ENCODE measurements around the gene TPBGL. TPM values are rescaled to one million over a fixed set of nuclear protein-coding genes. Genes with fewer than 3 reads are reported as not detected.

The TPBGL gene, protein sequence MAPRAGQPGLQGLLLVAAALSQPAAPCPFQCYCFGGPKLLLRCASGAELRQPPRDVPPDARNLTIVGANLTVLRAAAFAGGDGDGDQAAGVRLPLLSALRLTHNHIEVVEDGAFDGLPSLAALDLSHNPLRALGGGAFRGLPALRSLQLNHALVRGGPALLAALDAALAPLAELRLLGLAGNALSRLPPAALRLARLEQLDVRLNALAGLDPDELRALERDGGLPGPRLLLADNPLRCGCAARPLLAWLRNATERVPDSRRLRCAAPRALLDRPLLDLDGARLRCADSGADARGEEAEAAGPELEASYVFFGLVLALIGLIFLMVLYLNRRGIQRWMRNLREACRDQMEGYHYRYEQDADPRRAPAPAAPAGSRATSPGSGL
- total RNA-seq: not detected in 2 replicates
- not detected in 2 replicates for polyA plus RNA-seq
- not detected in 2 replicates for polyA plus RNA-seq (2011; cell fraction: cytosol; rRNA removed)
- not detected in 2 replicates for polyA plus RNA-seq (2011; cell fraction: nucleus; rRNA removed)
- polyA plus RNA-seq (2012): 0.07 and 0.11 TPM in 2 replicates
- polyA minus RNA-seq: not detected in 2 replicates
- not detected for polyA minus RNA-seq (2011; cell fraction: cytosol; rRNA and poly(A)+ RNA removed)
- polyA minus RNA-seq (2011; cell fraction: nucleus; rRNA and poly(A)+ RNA removed): not detected in 2 replicates
- Bru-seq, nascent RNA: not detected
- not detected for BruChase-seq, experiment 1, labeled RNA remaining after a 6-hour chase
- BruChase-seq, experiment 2, labeled RNA remaining after a 2-hour chase: not detected
- long read RNA-seq: 0 reads

DNA sequence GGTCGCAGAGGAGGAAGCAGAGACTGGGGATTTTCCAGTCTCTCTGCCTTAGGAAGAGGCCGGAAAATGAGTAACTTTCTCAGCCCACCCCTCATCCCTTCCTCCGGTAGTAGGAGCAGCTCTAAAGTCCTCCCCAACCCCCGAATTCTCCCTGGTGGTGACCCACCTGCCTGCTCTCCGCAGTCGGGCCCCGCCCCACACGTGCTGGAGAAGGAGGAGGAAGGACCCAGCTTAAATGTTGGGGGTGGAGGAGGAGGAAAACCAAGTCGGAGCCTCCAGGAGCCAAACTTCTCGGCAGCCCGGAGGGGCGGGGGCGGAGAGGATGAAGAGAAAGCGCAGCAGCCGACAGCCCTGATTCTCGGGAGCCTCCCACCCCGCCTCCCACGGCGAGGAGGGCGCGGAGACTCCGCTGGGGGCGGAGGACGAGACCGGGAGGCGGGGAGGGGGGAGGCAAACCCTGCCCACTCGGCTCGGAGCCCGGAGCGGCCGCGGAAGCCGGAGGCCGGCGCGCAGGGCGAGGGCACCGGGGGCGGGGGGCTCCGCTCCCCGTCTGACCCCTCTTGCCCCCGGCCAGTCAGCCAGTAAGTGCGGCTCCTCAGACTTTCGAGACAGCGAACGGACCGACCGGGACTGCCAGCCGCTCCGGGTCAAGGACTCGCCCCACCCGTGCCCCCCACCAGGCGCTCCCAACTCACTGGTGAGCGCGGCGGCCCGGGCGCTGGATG, at the start of gene TPBGL:
Gene TPBGL, plus strand, starts transcription at position 464 of the 725 bp plus-strand sequence. CDS start 276 bp downstream, outside the sequence.
- DNase-seq (ENCODE audit: low read depth, low spot score) (no peak), FAIRE-seq (no peak)
- Histone ChIP-seq H4K20me1 (replicated peaks; ENCODE audit: control insufficient read depth, extremely low read depth, insufficient read depth, low read length) (no peaks in the 10 kb centered on the region), H3K36me3 (ENCODE audit: control insufficient read depth in 2 of 2, extremely low read depth in 1 of 2, insufficient read depth in 2 of 2, low read length in 2 of 2) (no peaks in the 10 kb centered on the region), H3K27me3 (ENCODE audit: control insufficient read depth in 2 of 2, insufficient read depth in 2 of 2, low read length in 2 of 2) (peaks cover 46 to 51% of the 10 kb centered on the region in 2 experiments), H3K9ac (replicated peaks; ENCODE audit: extremely low read depth, insufficient read depth, low read length) (no peak within 1 kb of the TSS), H3K9me3 (replicated peaks; ENCODE audit: control insufficient read depth, insufficient read depth, low read length) (no peaks in the 10 kb centered on the region), H3K9me1 (replicated peaks; ENCODE audit: control insufficient read depth, extremely low read depth, insufficient read depth, low read length) (no peaks in the 10 kb centered on the region), H3K4me2 (ENCODE audit: insufficient read depth, low read length) (peak within 1 kb of the TSS; percentile 43), H3K27ac (ENCODE audit: insufficient read depth, low read depth, low read length) (no peak within 1 kb of the TSS), H3K79me2 (ENCODE audit: control insufficient read depth, insufficient read depth, low read length) (no peaks in the 10 kb centered on the region), H2AFZ (ENCODE audit: low read depth, low read length) (peak within 1 kb of the TSS; percentile 45), H3K4me3 (replicated peaks in 1 of 3; ENCODE audit: insufficient read depth in 1 of 3, low read depth in 1 of 3, low read length in 3 of 3) (peak within 1 kb of the TSS in 2 of 3 experiments; percentile 4 to 16), H3K4me1 (ENCODE audit: control insufficient read depth, extremely low read depth, insufficient read depth, low read length) (peaks cover 7% of the 10 kb centered on the region)
- dilution Hi-C loops (cut with MboI; ENCODE audit: extremely low pct_ligation_motif_present, low sequenced_read_pairs) (no loop called here), intact Hi-C loops (cut with micrococcal nuclease) (loop anchor here (1.0 to 2.0 kb wide), 3 partner anchors 26 to 312 kb away; no protein-coding TSS in a partner anchor)
- ChIA-PET CTCF (interaction anchor here (0.6 to 9.6 kb wide), 25 partner anchors 7 to 555 kb away, joined by 3 to 240 read pairs (median 9); no protein-coding TSS in a partner anchor), POLR2A (no interaction called here)
- no peak for TF ChIP-seq GATA2 (IDR thresholded peaks at IDR 0.05; ENCODE audit: insufficient read depth, insufficient read length, low read depth, low read length)
- peak; percentile 80 for TF ChIP-seq EZH2 (IDR thresholded peaks at IDR 0.05; ENCODE audit: borderline replicate concordance, low read depth, low read length, severe bottlenecking)
- no TSS peak for BruUV-seq (replicated peaks)

DNA sequence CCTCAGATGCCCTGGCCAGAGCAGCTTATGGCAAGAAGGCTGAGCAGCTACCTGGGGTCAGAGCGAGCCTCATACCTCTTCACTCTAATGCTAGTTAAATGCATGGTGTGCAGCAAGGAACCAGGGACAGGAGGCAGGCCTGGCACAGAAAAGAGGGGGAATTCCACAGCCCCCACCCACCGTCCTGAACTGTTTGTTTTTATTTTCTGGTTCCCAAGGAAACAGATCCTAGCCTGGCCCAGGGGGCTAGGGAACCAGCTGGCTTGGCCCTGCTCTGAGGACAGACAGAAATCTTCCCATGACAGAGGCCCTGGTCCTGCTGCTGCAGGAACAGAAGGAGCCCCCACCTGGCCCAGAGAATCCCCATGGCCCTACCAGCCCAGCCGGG, 49.2 kb upstream of the TPBGL start:
- no peak overlapping the region for H3K9ac ChIP-seq (replicated peaks; ENCODE audit: extremely low read depth, insufficient read depth, low read length)
- H3K27me3 ChIP-seq (ENCODE audit: control insufficient read depth in 2 of 2, insufficient read depth in 2 of 2, low read length in 2 of 2): peaks cover 0 to 2% of the 10 kb centered on the region in 2 experiments
- no peak overlapping the region for H3K4me3 ChIP-seq (replicated peaks in 1 of 3; ENCODE audit: insufficient read depth in 1 of 3, low read depth in 1 of 3, low read length in 3 of 3)
- DNase-seq (ENCODE audit: low read depth, low spot score) (peak; percentile 49), FAIRE-seq (no peak)
- H3K36me3 ChIP-seq (ENCODE audit: control insufficient read depth in 2 of 2, extremely low read depth in 1 of 2, insufficient read depth in 2 of 2, low read length in 2 of 2): no peaks in the 10 kb centered on the region
- no peaks in the 10 kb centered on the region for H3K79me2 ChIP-seq (ENCODE audit: control insufficient read depth, insufficient read depth, low read length)
- no peaks in the 10 kb centered on the region for H3K9me1 ChIP-seq (replicated peaks; ENCODE audit: control insufficient read depth, extremely low read depth, insufficient read depth, low read length)
- no peak overlapping the region for H3K4me2 ChIP-seq (ENCODE audit: insufficient read depth, low read length)
- TF ChIP-seq, protein P1, sequence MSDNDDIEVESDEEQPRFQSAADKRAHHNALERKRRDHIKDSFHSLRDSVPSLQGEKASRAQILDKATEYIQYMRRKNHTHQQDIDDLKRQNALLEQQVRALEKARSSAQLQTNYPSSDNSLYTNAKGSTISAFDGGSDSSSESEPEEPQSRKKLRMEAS (IDR thresholded peaks at IDR 0.05; ENCODE audit: insufficient read depth, insufficient read length): no peak
- TF ChIP-seq MYC (IDR thresholded peaks at IDR 0.05; ENCODE audit: low read depth, low read length) (no peak), GATA2 (IDR thresholded peaks at IDR 0.05; ENCODE audit: insufficient read depth, insufficient read length, low read depth, low read length) (no peak), FOS (IDR thresholded peaks at IDR 0.05; ENCODE audit: borderline replicate concordance, insufficient read depth, low read length) (no peak), JUN (IDR thresholded peaks at IDR 0.05; ENCODE audit: borderline replicate concordance, insufficient read depth, insufficient read length, low read depth) (no peak), POLR2A (IDR thresholded peaks at IDR 0.05; ENCODE audit: low read depth, low read length) (no peak), EZH2 (IDR thresholded peaks at IDR 0.05; ENCODE audit: borderline replicate concordance, low read depth, low read length, severe bottlenecking) (no peak), POLR2AphosphoS5 (IDR thresholded peaks at IDR 0.05; ENCODE audit: insufficient read depth, low read depth, low read length) (no peak)
- TF ChIP-seq, protein P2, sequence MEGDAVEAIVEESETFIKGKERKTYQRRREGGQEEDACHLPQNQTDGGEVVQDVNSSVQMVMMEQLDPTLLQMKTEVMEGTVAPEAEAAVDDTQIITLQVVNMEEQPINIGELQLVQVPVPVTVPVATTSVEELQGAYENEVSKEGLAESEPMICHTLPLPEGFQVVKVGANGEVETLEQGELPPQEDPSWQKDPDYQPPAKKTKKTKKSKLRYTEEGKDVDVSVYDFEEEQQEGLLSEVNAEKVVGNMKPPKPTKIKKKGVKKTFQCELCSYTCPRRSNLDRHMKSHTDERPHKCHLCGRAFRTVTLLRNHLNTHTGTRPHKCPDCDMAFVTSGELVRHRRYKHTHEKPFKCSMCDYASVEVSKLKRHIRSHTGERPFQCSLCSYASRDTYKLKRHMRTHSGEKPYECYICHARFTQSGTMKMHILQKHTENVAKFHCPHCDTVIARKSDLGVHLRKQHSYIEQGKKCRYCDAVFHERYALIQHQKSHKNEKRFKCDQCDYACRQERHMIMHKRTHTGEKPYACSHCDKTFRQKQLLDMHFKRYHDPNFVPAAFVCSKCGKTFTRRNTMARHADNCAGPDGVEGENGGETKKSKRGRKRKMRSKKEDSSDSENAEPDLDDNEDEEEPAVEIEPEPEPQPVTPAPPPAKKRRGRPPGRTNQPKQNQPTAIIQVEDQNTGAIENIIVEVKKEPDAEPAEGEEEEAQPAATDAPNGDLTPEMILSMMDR (IDR thresholded peaks at IDR 0.05; ENCODE audit: extremely low read depth in 1 of 2, insufficient read depth in 1 of 2, low read depth in 1 of 2, low read length in 2 of 2): no peak
- dilution Hi-C loops (cut with MboI; ENCODE audit: extremely low pct_ligation_motif_present, low sequenced_read_pairs): no loop called here
- CTCF ChIA-PET: interaction anchor here (0.8 to 9.9 kb wide), 5 partner anchors 13 to 57 kb away, joined by 3 to 125 read pairs (median 5); no protein-coding TSS in a partner anchor
- H4K20me1 ChIP-seq (replicated peaks; ENCODE audit: control insufficient read depth, extremely low read depth, insufficient read depth, low read length): no peaks in the 10 kb centered on the region
- BruUV-seq (replicated peaks): no TSS peak
- POLR2A ChIA-PET: no interaction called here
- intact Hi-C loops (cut with micrococcal nuclease): loop anchor here (1.0 kb wide), 1 partner anchor 48 kb away; no protein-coding TSS in a partner anchor
- H3K9me3 ChIP-seq (replicated peaks; ENCODE audit: control insufficient read depth, insufficient read depth, low read length): no peaks in the 10 kb centered on the region
- H2AFZ ChIP-seq (ENCODE audit: low read depth, low read length): no peak overlapping the region
- H3K27ac ChIP-seq (ENCODE audit: insufficient read depth, low read depth, low read length): no peak overlapping the region
- H3K4me1 ChIP-seq (ENCODE audit: control insufficient read depth, extremely low read depth, insufficient read depth, low read length): peaks cover 4% of the 10 kb centered on the region

Data from endothelial cell of umbilical vein (primary cell).